Rectal smooth muscle tissue (tissue), 1 donor: ENCODE measurements around the gene MAZ.

ENCODE experiments used
- H3K27ac ChIP-seq: one replicate; pipeline ENCODE4 v1.7.0; 2013; ENCODE audit warnings: low read depth, low read length, inconsistent platforms
- H3K27me3 ChIP-seq: one replicate; pipeline ENCODE4 v1.7.0; 2013; ENCODE audit warnings: low read length; ENCODE audit not compliant: control insufficient read depth, insufficient read depth
- H3K36me3 ChIP-seq: one replicate; pipeline ENCODE4 v1.7.0; 2013; ENCODE audit warnings: low read length; ENCODE audit not compliant: control insufficient read depth, insufficient read depth
- H3K4me1 ChIP-seq: one replicate; pipeline ENCODE4 v1.7.0; 2013; ENCODE audit warnings: low read length; ENCODE audit not compliant: control insufficient read depth, insufficient read depth
- H3K4me3 ChIP-seq: one replicate; pipeline ENCODE4 v1.7.0; 2013; ENCODE audit warnings: low read length
- H3K9ac ChIP-seq: one replicate; pipeline ENCODE4 v1.7.0; 2013; ENCODE audit warnings: low read length

MAZ gene

GRCh38 chr16:29807426-29808218 lies 1.3 kb downstream of the MAZ start:
- H3K4me1 ChIP-seq = peaks cover 33% of the 10 kb centered on the region
- peak overlapping the region; percentile 58 for H3K4me3 ChIP-seq
- H3K36me3 ChIP-seq = peaks cover 11% of the 10 kb centered on the region
- H3K9ac ChIP-seq = peak overlapping the region; percentile 63
- no peaks in the 10 kb centered on the region for H3K27me3 ChIP-seq
- peak overlapping the region; percentile 82 for H3K27ac ChIP-seq

- Histone ChIP-seq H3K9ac (peak overlapping the region; percentile 2), H3K27ac (peak overlapping the region; percentile 82), H3K36me3 (peaks cover 11% of the 10 kb centered on the region), H3K27me3 (no peaks in the 10 kb centered on the region), H3K4me3 (peak overlapping the region; percentile 58), H3K4me1 (peaks cover 33% of the 10 kb centered on the region)
Observed at GRCh38 chr16:29808219-29808900, 2.0 kb downstream of the MAZ start.

GRCh38 chr16:29809031-29809747 lies 2.9 kb downstream of the MAZ start:
- peaks cover 33% of the 10 kb centered on the region for H3K4me1 ChIP-seq
- peak overlapping the region; percentile 82 for H3K27ac ChIP-seq
- H3K36me3 ChIP-seq = peaks cover 11% of the 10 kb centered on the region
- no peak overlapping the region for H3K9ac ChIP-seq
- no peaks in the 10 kb centered on the region for H3K27me3 ChIP-seq
- peak overlapping the region; percentile 58 for H3K4me3 ChIP-seq

- H3K36me3 ChIP-seq = peaks cover 11% of the 10 kb centered on the region
- H3K27me3 ChIP-seq = no peaks in the 10 kb centered on the region
- peak overlapping the region; percentile 27 for H3K4me3 ChIP-seq
- peaks cover 34% of the 10 kb centered on the region for H3K4me1 ChIP-seq
- no peak overlapping the region for H3K9ac ChIP-seq
- H3K27ac ChIP-seq = peak overlapping the region; percentile 87
Observed at GRCh38 chr16:29809850-29810698, 3.7 kb downstream of the MAZ start.

- Histone ChIP-seq H3K27ac (peak overlapping the region; percentile 87), H3K9ac (no peak overlapping the region), H3K4me1 (peaks cover 38% of the 10 kb centered on the region), H3K36me3 (peaks cover 11% of the 10 kb centered on the region), H3K27me3 (no peaks in the 10 kb centered on the region), H3K4me3 (peak overlapping the region; percentile 41)
Observed at GRCh38 chr16:29810699-29811169, 4.4 kb downstream of the MAZ start.

- H3K4me1 ChIP-seq = peaks cover 38% of the 10 kb centered on the region
- peak overlapping the region; percentile 87 for H3K27ac ChIP-seq
- peak overlapping the region; percentile 86 for H3K4me3 ChIP-seq
- H3K27me3 ChIP-seq = no peaks in the 10 kb centered on the region
- H3K9ac ChIP-seq = peak overlapping the region; percentile 16
- H3K36me3 ChIP-seq = peaks cover 11% of the 10 kb centered on the region
Observed at GRCh38 chr16:29811170-29811895, 5.0 kb downstream of the MAZ start.

GRCh38 chr16:29811896-29812665 lies 5.8 kb downstream of the MAZ start, which contains the start of gene PRRT2:
Gene PRRT2, plus strand, starts transcription at chr16:29812193. Its CDS starts 862 bp downstream, at chr16:29813055.
- Histone ChIP-seq H3K4me1 (peaks cover 38% of the 10 kb centered on the region), H3K4me3 (peak within 1 kb of the TSS; percentile 86), H3K9ac (peak within 1 kb of the TSS; percentile 43), H3K36me3 (peaks cover 11% of the 10 kb centered on the region), H3K27ac (peak within 1 kb of the TSS; percentile 87), H3K27me3 (no peaks in the 10 kb centered on the region)

- peak overlapping the region; percentile 87 for H3K27ac ChIP-seq
- peaks cover 11% of the 10 kb centered on the region for H3K36me3 ChIP-seq
- H3K9ac ChIP-seq = peak overlapping the region; percentile 43
- H3K4me3 ChIP-seq = peak overlapping the region; percentile 86
- no peaks in the 10 kb centered on the region for H3K27me3 ChIP-seq
- peaks cover 38% of the 10 kb centered on the region for H3K4me1 ChIP-seq
Observed at GRCh38 chr16:29812754-29813643, 6.7 kb downstream of the MAZ start.

GRCh38 chr16:29813644-29814562 lies 7.6 kb downstream of the MAZ start:
- no peak overlapping the region for H3K9ac ChIP-seq
- H3K27ac ChIP-seq = peak overlapping the region; percentile 76
- peaks cover 12% of the 10 kb centered on the region for H3K36me3 ChIP-seq
- peaks cover 30% of the 10 kb centered on the region for H3K4me1 ChIP-seq
- peak overlapping the region; percentile 11 for H3K4me3 ChIP-seq
- no peaks in the 10 kb centered on the region for H3K27me3 ChIP-seq
